Stomach (tissue), 4 donors: ENCODE measurements around the gene CMTM2.

Experiments used
- EP300 ChIP-seq: sonication (generic); formaldehyde crosslinking; IDR thresholded peaks from one replicate; pipeline ENCODE4 v1.6.1; 2017; ENCODE audit warnings: antibody characterized with exemption
- POLR2A ChIP-seq, 4 donors: fragments of 450-650 bp; IDR thresholded peaks; one replicate each; pipeline ENCODE4 v1.6.1; 2016; ENCODE audit warnings: antibody characterized with exemption in 4 of 4, control low read depth in 2 of 4, mild to moderate bottlenecking in 1 of 4, moderate library complexity in 1 of 4
- POLR2AphosphoS5 ChIP-seq, 3 donors: sonication (generic); formaldehyde crosslinking; IDR thresholded peaks; one replicate each; pipeline ENCODE4 v1.6.1; 2016; ENCODE audit warnings: antibody characterized with exemption in 3 of 3
- TF ChIP-seq, protein P1 (sequence below), 7 experiments: fragments of 450-650 bp in 4 of 7; fragments of 200-600 bp in 3 of 7; sonication (generic) in 3 of 7; IDR thresholded peaks; one replicate each; pipeline ENCODE4 v1.5.1; 2016 to 2019; ENCODE audit warnings: antibody characterized with exemption in 7 of 7, control low read depth in 2 of 7, mild to moderate bottlenecking in 1 of 7

DNA sequence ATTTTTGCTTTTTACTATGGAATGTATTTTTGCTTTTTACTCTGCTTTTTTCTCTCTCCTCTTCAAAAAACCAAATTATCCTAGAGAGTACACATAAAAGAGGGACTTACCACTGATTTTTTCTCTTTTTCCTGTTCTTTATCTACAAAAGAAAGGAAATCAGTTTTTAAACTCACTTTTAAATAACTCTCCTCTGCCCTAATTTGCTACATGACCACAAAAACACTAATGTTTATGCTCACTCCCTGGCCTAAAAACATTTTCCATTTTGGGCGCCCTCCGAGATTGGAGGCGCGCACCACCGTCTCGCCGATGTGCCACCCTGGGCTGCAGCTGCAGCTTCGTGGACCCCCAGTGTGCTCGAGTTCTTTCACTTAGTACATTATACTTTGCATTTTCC, 30.4 kb upstream of the CMTM2 start:
- TF ChIP-seq, protein P1, sequence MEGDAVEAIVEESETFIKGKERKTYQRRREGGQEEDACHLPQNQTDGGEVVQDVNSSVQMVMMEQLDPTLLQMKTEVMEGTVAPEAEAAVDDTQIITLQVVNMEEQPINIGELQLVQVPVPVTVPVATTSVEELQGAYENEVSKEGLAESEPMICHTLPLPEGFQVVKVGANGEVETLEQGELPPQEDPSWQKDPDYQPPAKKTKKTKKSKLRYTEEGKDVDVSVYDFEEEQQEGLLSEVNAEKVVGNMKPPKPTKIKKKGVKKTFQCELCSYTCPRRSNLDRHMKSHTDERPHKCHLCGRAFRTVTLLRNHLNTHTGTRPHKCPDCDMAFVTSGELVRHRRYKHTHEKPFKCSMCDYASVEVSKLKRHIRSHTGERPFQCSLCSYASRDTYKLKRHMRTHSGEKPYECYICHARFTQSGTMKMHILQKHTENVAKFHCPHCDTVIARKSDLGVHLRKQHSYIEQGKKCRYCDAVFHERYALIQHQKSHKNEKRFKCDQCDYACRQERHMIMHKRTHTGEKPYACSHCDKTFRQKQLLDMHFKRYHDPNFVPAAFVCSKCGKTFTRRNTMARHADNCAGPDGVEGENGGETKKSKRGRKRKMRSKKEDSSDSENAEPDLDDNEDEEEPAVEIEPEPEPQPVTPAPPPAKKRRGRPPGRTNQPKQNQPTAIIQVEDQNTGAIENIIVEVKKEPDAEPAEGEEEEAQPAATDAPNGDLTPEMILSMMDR (IDR thresholded peaks at IDR 0.05) = no peak
- TF ChIP-seq EP300 (no peak), POLR2AphosphoS5 (IDR thresholded peaks at IDR 0.05) (no peak), POLR2A (IDR thresholded peaks at IDR 0.05) (no peak)
